Stimulated activated naive CD8-positive, alpha-beta T cell treated with anti-CD3 and anti-CD28 coated beads, Interleukin-15, Interleukin-2, amounts not matched to agents 100 ng/mL and 50 ng/mL, for 24 hours (primary cell): Measurements from ENCODE around the gene CYB561A3.

Experiments
- H3K27ac Mint-ChIP-seq: one replicate; pipeline ENCODE4 v1.8.0; 2021; ENCODE audit warnings: mild to moderate bottlenecking, mixed read lengths
- H3K27me3 Mint-ChIP-seq: one replicate; pipeline ENCODE4 v1.8.0; 2021; ENCODE audit warnings: mixed read lengths
- H3K36me3 Mint-ChIP-seq: one replicate; pipeline ENCODE4 v1.8.0; 2021; ENCODE audit warnings: low read depth, mixed read lengths
- H3K4me1 Mint-ChIP-seq: one replicate; pipeline ENCODE4 v1.8.0; 2021; ENCODE audit warnings: low read depth, mixed read lengths
- H3K4me3 Mint-ChIP-seq: one replicate; pipeline ENCODE4 v1.8.0; 2021; ENCODE audit warnings: mild to moderate bottlenecking, mixed read lengths
- H3K9me3 Mint-ChIP-seq: one replicate; pipeline ENCODE4 v1.8.0; 2021; ENCODE audit warnings: mixed read lengths

Gene CYB561A3

DNA sequence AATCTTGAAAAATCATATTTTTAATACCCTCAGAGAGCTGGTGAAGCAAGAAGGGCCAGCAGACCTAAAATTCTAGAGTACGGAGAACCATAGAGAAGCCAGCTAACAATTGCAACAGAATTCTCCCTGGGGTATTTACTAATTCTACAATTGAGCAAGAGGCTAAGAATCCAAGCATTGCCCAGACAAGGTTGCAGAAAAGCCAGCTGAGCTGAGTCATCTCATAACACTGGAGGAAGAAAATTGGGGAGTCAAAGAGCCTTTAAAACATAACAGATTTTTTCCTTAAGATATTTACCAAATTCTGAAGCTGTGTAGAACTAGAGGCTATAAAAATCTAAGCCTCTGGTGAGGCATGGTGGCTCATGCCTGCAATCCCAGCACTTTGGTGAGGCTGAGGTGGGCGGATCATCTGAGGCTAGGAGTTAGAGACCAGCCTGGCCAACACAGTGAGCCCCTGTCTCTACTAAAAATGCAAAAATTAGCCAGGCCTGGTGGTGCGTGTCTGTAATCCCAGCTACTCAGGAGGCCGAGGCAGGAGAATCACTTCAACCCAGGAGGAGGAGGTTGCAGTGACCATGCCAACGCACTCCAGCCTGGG is 17.1 kb upstream of the CYB561A3 start:
- Mint-ChIP-seq H3K27ac (no peak overlapping the region), H3K27me3 (no peaks in the 10 kb centered on the region), H3K36me3 (peaks cover 22% of the 10 kb centered on the region), H3K4me1 (no peaks in the 10 kb centered on the region), H3K9me3 (no peaks in the 10 kb centered on the region), H3K4me3 (no peak overlapping the region)

DNA sequence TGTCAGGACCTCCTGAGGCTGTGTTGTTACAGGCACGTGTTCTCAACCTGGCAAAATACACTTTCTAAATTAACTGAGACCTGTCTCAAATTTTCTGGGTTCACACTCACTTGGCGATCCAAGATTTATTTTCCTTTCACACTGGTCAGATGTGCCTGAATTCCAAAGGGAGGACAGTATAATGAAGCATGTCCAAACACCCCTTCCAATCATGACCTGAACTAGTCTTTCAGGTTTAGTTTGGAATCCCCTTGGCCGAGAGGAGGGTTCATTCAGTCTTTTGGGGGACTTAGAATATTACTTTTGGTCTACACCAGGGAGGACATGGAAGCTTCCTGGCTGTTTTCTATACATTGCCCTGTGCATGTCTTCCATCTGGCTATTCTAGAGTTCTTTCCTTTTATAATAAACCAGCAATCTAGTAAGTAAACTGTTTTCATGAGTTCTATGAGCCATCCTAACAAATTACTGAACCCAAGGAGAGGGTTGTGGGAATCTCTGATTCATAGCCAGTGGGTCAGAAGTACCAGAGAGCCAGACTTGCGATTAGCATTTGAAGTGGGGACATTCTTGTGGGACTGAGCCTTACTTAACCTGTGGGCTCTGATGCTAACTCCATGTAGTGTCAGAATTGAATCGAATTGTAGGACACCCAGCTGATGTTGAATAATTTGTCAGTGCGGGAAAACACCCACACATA is 15.9 kb upstream of the CYB561A3 start:
- Mint-ChIP-seq H3K9me3 (no peaks in the 10 kb centered on the region), H3K4me3 (no peak overlapping the region), H3K4me1 (no peaks in the 10 kb centered on the region), H3K27ac (no peak overlapping the region), H3K27me3 (no peaks in the 10 kb centered on the region), H3K36me3 (peaks cover 25% of the 10 kb centered on the region)

DNA sequence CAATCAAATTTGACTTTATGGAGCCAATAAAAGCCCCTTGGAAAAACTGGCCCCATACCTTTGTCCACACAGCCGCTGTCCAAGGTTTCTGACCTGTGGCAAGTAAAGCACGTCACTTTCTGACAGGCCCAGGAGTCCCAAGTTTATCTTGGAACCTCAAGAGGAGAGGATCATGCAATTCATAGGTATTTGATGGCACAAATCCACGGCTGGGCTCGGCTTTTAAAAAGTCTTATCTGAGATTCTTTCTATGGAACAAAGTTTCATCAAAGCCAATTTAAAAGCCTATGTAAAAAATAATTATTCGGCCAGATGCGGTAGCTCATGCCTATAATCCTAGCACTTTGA is 14.1 kb upstream of the CYB561A3 start:
- Mint-ChIP-seq H3K9me3 (no peaks in the 10 kb centered on the region), H3K4me1 (no peaks in the 10 kb centered on the region), H3K27ac (no peak overlapping the region), H3K36me3 (peaks cover 35% of the 10 kb centered on the region), H3K27me3 (no peaks in the 10 kb centered on the region), H3K4me3 (no peak overlapping the region)

DNA sequence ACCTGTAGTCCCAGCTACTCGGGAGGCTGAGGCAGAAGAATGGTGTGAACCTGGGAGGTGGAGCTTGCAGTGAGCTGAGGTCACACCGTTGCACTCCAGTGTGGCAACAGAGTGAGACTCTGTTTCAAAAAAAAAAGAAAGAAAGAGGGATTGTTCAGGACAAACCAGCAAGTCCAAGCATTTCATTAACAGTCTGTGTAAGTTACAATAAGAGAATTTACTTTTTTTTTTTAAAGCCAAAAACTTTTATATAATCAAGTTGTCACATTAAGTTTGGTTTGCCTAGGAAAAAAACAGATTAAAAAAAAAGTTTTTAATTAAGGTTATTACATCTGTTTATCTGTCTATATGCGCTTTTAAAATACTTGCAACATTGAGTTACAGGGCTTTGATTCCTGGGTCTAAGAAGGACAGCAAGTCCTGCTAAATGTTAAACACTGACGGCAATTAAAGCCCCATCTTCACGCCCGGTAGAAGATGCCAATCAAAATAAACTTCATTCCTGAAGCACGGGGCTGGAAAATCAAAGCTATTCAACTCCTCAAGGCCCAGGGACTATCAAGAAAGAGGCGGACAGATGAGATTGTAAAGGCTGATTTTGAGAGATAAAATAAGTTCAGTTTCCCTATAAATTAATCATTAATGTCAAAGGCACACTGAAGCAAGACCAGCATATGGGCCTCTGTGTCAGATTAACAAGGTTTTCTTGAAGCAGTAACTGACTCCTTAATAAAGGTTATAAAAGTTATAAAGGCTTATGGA is 11.2 kb upstream of the CYB561A3 start:
- no peak overlapping the region for H3K4me3 Mint-ChIP-seq
- H3K9me3 Mint-ChIP-seq = no peaks in the 10 kb centered on the region
- H3K36me3 Mint-ChIP-seq = peaks cover 61% of the 10 kb centered on the region
- H3K27ac Mint-ChIP-seq = no peak overlapping the region
- H3K27me3 Mint-ChIP-seq = no peaks in the 10 kb centered on the region
- H3K4me1 Mint-ChIP-seq = peaks cover 19% of the 10 kb centered on the region

DNA sequence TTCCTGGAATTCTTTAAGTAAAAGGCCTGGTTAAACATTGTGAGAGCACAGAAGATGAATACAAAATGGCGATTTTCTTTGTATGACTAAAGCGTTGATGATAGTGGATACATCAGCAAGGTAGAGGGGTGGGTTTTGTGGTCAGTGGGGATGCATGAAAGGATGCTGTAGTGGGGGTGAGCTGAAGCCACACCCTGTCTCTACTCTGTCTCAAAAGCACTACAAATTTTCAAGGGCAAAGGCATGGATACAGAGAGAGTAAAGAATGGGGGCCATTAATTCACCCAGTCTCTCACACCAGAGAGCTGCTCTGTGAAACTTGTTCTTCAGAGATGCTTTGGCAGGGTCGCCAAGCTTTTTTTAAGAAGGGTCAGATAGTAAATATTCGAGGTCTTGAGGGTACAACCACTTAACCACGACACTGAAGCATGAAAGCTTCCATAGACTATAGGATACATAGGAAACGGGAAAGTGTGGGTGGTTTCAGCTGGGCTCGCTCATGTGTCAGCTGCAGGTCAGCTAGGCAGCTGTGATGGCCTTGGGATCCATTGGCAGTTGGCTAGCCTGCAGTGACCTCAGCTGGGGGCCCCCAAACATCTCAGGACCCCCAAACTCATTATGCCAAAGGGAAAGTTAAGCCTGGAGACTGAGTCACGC is 8.8 kb upstream of the CYB561A3 start:
- H3K27ac Mint-ChIP-seq = no peak overlapping the region
- H3K9me3 Mint-ChIP-seq = no peaks in the 10 kb centered on the region
- H3K36me3 Mint-ChIP-seq = peaks cover 71% of the 10 kb centered on the region
- H3K4me1 Mint-ChIP-seq = peaks cover 19% of the 10 kb centered on the region
- no peak overlapping the region for H3K4me3 Mint-ChIP-seq
- no peaks in the 10 kb centered on the region for H3K27me3 Mint-ChIP-seq

DNA sequence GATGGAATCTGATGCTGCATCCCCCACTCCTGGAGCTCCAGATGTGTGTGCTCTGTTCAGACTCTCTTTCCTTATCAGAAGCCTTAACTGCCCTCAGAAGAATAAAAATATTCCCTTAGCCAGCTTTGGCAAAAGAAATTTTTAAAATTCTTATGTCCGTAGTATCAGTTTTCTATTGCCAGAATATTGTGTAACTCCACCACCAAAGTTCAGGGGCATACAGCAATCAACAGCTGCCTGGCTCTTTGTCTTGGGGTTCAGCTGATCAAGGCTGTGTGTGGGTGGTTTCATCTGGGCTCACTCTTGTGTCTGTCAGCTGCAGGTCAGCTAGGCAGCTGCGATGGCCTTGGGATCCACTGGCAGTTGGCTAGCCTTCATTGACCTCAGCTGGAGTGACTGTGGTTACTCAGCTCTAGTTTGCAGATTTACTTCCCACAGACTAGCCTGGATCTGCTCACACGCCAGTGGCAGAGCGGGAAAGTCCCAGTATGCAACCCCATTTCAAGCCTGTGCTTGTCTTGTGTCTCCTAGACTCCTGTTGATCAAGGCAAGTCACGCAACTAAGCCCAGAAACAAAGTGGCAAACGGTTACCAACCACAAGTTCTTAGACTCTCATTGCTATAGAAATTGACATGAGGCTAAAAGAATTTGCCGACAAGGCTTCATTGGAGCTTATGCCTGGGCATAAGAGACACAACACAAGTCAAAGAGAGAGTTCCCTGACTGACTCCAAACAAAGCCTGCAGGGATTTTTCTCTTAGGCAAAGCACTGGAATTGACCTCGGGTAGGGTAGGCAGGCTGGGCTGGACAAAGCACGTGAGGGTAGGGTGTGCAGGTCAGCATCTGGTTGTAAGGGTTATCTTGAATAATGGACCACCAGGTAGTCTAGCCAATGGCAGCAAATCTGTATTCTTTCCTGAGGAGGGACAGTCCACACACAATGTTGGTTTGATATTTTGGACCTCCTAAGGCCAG is 8.0 kb upstream of the CYB561A3 start:
- Mint-ChIP-seq H3K9me3 (no peaks in the 10 kb centered on the region), H3K4me3 (no peak overlapping the region), H3K27me3 (no peaks in the 10 kb centered on the region), H3K27ac (no peak overlapping the region), H3K4me1 (peaks cover 19% of the 10 kb centered on the region), H3K36me3 (peaks cover 68% of the 10 kb centered on the region)

DNA sequence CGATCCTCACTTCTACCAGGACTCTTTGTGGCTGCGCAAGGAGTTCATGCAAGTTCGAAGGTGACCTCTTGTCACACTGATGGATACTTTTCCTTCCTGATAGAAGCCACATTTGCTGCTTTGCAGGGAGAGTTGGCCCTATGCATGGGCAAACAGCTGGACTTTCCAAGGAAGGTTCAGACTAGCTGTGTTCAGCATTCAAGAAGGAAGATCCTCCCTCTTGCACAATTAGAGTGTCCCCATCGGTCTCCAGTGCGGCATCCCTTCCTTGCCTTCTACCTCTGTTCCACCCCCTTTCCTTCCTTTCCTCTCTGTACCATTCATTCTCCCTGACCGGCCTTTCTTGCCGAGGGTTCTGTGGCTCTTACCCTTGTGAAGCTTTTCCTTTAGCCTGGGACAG is 7.0 kb upstream of the CYB561A3 start:
- Mint-ChIP-seq H3K27ac (no peak overlapping the region), H3K27me3 (no peaks in the 10 kb centered on the region), H3K4me3 (no peak overlapping the region), H3K4me1 (peaks cover 22% of the 10 kb centered on the region), H3K36me3 (peaks cover 75% of the 10 kb centered on the region), H3K9me3 (no peaks in the 10 kb centered on the region)

DNA sequence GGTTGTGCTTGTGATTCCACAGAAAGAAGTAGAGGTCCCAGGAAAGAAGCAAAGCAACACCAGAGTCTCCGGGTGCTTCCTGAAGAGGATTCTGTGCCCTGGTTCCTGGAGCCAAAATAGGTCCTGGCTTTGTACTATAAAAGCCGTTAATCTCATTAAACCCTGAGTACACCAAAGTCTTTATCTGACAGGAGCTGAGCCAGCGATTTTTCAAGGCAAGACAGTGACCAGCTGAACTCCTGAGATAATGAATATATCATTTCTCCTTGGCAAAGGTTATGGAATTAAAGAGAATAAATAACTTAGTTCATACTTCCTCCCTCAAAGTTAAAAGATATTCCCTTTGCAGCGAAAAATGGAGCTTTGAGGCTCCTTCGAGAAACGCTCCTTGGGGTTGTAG is 5.7 kb upstream of the CYB561A3 start:
- peaks cover 80% of the 10 kb centered on the region for H3K36me3 Mint-ChIP-seq

DNA sequence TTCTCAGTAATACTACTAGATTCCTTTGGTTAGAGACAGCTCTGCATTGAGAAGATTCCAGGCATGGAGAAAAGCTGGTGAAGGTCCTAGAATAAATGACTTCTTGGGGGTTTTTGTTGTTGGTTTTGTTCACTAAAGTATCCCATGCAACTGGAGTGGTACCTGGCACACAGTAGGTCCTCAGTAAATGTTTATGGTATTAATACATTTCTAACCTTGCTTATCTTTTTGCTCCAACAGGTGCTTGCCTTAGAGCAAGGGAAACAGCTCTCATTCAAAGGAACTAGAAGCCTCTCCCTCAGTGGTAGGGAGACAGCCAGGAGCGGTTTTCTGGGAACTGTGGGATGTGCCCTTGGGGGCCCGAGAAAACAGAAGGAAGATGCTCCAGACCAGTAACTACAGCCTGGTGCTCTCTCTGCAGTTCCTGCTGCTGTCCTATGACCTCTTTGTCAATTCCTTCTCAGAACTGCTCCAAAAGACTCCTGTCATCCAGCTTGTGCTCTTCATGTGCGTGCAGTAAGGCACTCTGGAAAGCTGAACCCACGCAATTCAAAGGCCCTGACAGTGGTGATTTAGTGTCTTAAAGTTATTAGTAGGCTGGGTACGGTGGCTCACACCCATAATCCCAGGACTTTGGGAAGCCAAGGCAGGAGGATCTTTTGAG is 2.5 kb upstream of the CYB561A3 start:
- H3K27ac Mint-ChIP-seq = peak overlapping the region; percentile 99
- H3K36me3 Mint-ChIP-seq = peaks cover 58% of the 10 kb centered on the region
- H3K27me3 Mint-ChIP-seq = no peaks in the 10 kb centered on the region
- peak overlapping the region; percentile 100 for H3K4me3 Mint-ChIP-seq
- no peaks in the 10 kb centered on the region for H3K9me3 Mint-ChIP-seq
- H3K4me1 Mint-ChIP-seq = peaks cover 41% of the 10 kb centered on the region

More for the DNA sequence above, 5.7 kb upstream of the CYB561A3 start:
- H3K27me3 Mint-ChIP-seq = no peaks in the 10 kb centered on the region
- H3K4me3 Mint-ChIP-seq = no peak overlapping the region
- peaks cover 34% of the 10 kb centered on the region for H3K4me1 Mint-ChIP-seq
- H3K9me3 Mint-ChIP-seq = no peaks in the 10 kb centered on the region
- no peak overlapping the region for H3K27ac Mint-ChIP-seq

DNA sequence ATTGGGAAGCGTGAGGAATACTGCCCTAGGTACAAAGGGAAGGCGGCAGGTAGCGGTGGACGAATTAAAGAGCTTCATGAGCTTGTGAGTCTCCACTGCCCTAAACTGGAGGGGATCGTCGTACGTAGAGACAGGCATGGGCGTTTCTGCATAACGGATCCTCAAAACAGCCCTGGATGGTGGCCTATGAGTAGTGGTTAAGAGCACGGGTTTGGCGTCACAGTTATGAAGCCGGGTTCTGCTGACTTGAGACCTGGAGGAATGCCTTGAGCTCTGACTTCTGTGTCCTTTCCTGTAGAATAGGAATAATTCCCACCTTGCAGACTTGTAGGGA is 827 bp upstream of the CYB561A3 start:
- peaks cover 43% of the 10 kb centered on the region for H3K4me1 Mint-ChIP-seq
- no peaks in the 10 kb centered on the region for H3K27me3 Mint-ChIP-seq
- peak overlapping the region; percentile 99 for H3K27ac Mint-ChIP-seq
- peak overlapping the region; percentile 100 for H3K4me3 Mint-ChIP-seq
- H3K9me3 Mint-ChIP-seq = no peaks in the 10 kb centered on the region
- H3K36me3 Mint-ChIP-seq = peaks cover 44% of the 10 kb centered on the region

DNA sequence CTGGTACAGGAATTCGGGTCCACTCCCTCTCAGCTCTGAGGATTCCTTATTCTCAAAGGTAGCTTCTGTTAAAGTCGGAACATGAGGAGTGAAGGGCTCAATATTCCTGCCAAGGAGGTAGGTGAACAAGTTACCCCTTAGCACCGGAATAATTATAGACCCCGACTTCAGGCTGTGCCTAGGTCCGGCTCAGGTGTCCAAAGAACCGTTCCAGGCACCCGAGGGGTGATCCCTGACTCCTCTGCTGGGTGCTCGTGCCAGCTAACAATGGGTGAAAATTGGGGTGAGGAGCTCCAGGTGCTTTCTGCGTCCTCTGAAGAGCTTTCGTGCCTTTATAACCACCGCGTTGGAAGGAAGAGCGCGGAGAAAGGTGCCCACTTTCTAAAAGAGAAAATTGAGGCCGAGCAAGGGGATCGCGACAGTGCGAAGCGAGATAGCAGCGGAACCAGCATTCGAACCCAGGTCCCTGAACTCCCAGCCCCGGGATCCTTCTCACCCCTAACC is 393 bp downstream of the CYB561A3 start:
- peak overlapping the region; percentile 100 for H3K4me3 Mint-ChIP-seq
- H3K27ac Mint-ChIP-seq = peak overlapping the region; percentile 99
- H3K27me3 Mint-ChIP-seq = no peaks in the 10 kb centered on the region
- peaks cover 51% of the 10 kb centered on the region for H3K4me1 Mint-ChIP-seq
- peaks cover 32% of the 10 kb centered on the region for H3K36me3 Mint-ChIP-seq
- H3K9me3 Mint-ChIP-seq = no peaks in the 10 kb centered on the region

DNA sequence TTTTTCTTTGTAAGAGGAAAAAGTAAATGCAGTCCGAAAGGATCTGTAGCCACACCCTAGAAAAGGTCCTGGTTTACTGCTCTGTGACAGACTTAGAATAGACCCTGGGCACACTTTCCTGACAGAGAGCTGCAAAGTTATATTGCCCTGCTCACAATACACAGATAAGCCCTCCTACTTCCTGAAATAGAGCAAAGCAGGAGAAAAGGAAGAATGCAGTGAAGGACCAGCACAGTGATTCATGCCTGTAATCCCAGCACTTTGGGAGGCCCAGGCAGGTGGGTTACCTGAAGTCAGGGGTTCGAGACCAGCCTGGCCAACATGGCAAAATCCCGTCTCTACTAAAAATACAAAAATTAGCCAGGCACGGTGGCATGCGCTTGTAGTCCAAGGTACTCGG is 2.2 kb downstream of the CYB561A3 start:
- Mint-ChIP-seq H3K27me3 (no peaks in the 10 kb centered on the region), H3K4me1 (peaks cover 51% of the 10 kb centered on the region), H3K27ac (peak overlapping the region; percentile 21), H3K9me3 (no peaks in the 10 kb centered on the region), H3K36me3 (peaks cover 25% of the 10 kb centered on the region), H3K4me3 (peak overlapping the region; percentile 100)

DNA sequence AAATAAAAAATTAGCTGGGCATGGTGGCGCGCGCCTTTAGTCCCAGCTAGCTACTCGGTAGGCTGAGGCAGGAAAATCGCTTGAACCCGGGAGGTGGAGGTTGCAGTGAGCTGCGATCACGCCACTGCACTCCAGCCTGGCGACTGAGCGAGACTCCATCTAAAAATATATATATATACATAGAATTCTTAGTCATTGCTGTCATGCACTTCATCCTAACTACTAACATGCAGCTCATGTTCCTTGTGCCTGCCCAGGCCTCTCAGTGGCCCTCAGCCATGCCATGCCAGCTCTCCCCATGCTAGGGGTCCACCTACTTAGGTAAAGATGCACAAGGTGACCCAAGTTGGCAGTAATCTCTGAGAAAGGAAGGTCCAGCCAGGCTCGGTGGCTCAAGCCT is 3.1 kb downstream of the CYB561A3 start:
- Mint-ChIP-seq H3K36me3 (peaks cover 21% of the 10 kb centered on the region), H3K4me3 (no peak overlapping the region), H3K27me3 (no peaks in the 10 kb centered on the region)

DNA sequence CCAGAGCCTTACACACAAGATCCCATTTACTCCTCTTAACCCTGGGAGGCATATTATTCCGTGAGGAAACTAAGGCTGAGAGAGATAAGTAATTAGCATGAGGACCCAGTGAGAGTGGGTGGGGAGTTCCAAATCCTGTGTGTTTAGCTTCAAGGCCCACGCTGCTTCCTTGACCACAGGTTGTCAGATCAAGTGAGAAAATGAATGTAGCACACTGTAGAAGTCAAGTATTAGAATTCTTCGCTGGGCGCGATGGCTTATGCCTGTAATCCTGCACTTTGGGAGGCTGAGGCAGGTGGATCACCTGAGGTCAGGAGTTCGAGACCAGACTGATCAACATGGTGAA is 3.8 kb downstream of the CYB561A3 start:
- peak overlapping the region; percentile 54 for H3K4me3 Mint-ChIP-seq
- no peaks in the 10 kb centered on the region for H3K27me3 Mint-ChIP-seq
- no peaks in the 10 kb centered on the region for H3K9me3 Mint-ChIP-seq
- H3K36me3 Mint-ChIP-seq = peaks cover 25% of the 10 kb centered on the region
- H3K4me1 Mint-ChIP-seq = peaks cover 43% of the 10 kb centered on the region
- H3K27ac Mint-ChIP-seq = peak overlapping the region; percentile 79

More for the DNA sequence above, 3.1 kb downstream of the CYB561A3 start:
- Mint-ChIP-seq H3K4me1 (peaks cover 48% of the 10 kb centered on the region), H3K9me3 (no peaks in the 10 kb centered on the region), H3K27ac (no peak overlapping the region)
